Measurements from ENCODE around the gene PDGFC.
"Not testable (repeated sequence)": the region's sequence is repeated elsewhere in the genome, so short reads cannot be mapped to it uniquely, and the experiment has no call there.

PDGFC gene

GRCh38 chr4:156949373-156949814, 22.2 kb downstream of the PDGFC start:
- no peak for DNase-seq

DNA sequence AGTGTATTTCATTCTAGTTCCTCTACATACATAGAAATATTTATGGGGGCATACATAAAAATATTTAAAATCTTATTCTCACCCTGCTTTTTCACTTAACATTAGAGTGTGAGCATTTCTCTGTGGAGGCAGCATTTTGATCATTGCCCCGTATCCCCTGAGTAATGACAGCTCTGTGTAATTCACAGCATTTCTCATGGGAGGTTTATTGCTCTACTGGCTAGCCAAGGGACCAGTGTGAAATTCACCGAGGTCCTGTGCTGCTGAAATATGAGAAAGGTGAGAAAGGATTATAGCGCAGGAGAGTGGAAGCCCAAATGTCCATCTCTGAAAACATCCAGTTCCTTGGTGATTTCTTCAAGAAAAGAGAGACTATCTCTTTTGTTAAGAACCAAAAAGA, 22.9 kb downstream of the PDGFC start:
- DNase-seq = no peak

- no peak for DNase-seq
Measured at GRCh38 chr4:156948133-156948532, 23.5 kb downstream of the PDGFC start.

DNA sequence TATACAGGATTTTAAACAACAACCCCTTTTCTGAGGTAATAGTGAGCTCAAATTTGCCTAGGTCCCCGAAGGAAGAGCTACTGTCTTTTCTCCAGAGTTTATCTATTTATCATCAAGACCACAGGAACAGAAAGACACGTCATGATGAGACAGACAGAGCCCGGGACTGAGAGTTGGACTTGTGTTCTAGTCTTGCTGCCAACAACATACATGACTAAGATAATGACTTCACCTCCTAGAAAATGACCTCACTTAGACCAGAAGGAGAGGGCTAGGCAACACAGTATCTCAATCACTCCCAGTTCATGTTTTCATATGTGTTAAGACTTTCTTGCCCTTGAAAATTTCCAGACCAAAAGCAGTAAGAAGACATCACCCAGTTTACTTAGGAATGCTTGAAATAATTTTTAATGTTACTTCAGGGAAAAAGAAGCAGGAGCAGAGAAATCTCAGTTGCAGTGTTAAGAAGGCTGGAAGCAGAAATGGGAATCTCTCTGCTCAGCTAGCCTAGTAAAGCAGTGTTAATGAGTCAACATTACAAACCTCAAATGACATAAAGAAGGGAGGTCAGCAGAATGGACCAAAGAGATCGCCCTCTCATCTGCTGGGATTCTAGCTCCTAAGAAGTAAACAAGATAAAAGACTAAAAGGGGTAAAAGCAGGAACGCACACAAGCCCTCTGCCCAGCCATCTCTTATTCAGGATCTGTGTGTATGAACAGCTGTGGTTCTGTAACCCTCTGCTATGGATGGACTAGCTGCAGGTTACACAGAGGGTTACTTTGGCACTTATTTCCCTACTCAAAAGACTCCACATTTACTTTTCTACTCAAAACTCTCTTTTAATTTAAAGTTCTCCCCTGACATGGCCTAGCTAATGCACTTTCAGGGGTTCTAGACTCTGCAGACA, 24.8 kb downstream of the PDGFC start:
- DNase-seq = no peak

DNA sequence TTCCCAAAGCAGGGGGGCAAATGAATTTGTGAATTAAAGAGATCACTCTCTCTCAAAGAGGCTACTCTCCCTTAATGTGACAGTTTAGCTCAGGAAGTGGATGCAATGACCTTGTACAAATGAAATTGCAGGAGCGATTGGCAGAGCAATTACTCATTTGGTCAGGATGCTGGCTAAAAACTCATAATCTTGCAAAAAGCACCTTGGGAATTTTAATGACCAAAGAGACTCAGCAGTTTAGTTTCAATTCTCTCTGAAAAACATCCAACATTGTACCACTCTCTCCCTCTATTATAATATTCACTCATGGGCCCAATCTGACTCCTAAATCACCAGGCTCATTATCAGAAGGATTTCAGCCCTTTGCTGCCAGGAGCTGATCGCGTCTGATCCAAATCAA, 26.1 kb downstream of the PDGFC start:
- DNase-seq = no peak

- DNase-seq = no peak
Measured at GRCh38 chr4:156942991-156943390, 28.6 kb downstream of the PDGFC start.

DNA sequence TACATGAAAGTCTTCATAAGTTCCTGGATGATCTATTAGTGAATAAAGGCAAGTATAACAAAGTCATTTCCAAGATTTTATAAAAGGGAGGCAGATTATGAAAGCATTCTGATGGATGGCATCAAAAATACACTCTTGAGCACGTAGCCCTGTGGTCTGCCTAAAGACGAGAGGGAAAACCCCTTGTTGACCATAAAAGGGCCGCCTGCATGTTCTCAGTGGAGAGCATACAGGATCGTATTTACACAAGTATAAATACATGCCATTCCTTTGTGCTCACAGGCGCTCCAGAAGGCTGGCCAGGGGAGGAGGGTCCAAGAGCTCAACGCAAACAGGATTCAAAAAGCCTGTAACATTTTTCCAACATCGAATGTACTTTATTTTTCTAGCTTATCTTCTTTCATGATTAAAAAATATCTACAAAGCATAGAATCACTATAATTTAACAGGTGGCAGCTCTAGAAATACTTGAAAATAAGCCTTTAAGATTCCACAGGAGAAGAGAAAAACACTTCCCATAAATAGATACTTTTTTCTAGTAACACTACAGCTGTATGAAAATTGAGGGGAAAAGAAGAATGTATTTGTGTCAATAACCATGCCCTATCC, 29.6 kb downstream of the PDGFC start:
- peak; percentile 70 for DNase-seq

- DNase-seq = no peak
Measured at GRCh38 chr4:156939801-156940200, 31.8 kb downstream of the PDGFC start.

- no peak for DNase-seq
Measured at GRCh38 chr4:156939139-156939538, 32.5 kb downstream of the PDGFC start.

GRCh38 chr4:156934259-156934635, 37.4 kb downstream of the PDGFC start:
- DNase-seq = no peak

DNA sequence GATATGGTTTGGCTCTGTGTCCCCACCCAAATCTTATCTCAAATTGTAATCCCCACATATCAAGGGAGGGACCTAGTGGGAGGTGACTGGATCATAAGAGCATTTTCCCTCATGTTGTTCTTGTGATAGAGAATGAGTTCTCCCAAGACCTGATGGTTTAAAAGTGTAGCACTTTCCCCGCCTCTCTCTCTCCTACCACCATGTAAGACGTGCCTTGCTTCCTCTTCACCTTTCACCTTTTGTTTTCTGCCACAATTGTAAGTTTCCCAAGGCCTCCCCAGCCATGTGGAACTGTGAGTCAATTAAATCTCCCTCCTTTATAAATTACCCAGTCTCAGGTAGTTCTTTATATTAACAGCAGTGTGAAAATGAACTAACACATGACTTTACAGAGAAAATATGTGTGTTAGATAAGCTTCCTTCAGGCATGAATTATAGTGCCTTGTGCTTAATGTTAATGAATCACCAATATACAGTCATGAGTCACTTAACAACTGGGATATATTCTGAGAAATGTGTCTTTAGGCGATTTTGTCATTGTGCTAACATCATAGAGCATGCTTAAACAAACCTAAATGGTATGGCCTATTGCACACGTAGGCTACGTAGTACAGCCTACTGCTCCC, 37.9 kb downstream of the PDGFC start:
- no peak for DNase-seq

GRCh38 chr4:156932360-156932759, 39.2 kb downstream of the PDGFC start:
- not testable (repeated sequence) for DNase-seq

DNA sequence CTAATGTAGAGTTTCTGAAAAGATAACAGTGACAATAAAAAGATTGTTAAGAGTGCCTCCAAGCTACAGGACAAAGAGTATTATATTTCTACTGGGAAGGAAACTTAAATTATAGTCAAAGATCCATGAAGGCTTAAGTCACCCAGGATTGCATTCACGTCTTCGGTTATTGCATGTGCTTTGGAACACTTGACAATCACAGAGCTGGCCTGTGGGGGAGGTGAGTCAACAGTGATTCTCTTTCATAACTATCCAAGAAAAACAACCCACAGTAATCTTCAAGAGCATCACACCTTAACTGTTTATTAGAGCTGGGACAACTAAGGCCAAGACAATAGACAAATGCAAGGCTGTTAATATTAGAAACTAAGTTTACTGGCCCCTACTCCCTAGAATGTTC, 40.3 kb downstream of the PDGFC start:
- no peak for DNase-seq

DNA sequence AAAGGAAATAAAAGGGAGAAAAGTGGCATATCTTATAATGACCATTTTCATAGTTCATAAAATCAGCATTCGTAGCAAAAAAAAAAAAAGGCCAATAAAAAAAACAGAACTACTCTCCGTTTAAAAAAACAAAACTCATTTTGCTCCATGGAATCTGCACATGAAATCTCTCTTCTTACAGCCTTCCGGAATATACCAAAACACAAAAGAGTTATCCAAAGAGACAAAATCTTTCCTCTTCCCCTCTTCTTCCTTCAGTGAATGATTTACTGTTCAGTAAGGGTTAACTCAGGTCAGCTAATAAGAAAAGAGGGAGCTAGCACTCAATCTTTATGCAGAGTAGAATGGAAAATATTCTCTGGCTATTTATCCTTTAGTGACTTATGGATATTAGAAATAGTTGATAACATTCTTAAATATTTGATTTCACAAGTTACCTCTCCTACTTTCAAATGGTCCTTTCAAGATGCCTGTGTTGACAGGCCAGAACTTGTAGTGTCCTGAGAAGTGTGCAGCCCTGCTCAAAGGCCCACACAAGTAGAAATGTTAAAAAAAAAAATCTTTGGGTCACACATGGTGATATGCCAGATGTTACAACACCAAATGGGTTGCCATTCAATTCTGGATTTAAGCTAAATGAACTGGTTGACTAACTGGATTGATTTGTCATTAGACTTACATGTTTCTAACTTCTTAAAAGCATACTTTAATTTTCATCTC, 42.1 kb downstream of the PDGFC start:
- no peak for DNase-seq

DNA sequence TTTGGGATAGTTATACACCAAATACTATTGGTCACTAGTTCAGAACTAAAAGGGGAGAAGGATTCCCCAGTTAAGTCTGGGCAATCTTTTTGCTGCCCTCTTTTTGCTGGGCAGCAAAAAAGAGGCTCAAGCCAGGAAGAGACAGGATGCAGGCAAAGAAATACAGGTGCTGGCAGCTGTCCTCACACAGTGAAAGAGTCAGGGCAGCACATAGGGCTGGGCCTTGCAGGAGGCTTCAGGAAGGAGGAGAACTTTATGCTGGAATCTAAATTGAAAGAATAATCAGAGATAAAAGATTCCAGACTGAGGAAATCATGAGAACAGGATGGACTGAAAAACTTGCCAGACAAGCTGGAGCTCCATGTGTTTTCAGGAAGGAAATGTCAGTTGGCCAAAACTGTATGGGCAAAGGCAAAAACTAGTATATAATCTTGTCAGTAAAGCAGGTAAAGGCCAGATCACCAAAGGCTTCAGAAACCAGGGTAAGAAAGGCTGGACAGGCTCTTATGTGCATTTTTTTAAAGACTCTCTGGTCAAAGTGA, 46.8 kb downstream of the PDGFC start:
- DNase-seq = no peak

GRCh38 chr4:156923525-156923924, 48.1 kb downstream of the PDGFC start:
- no peak for DNase-seq

DNA sequence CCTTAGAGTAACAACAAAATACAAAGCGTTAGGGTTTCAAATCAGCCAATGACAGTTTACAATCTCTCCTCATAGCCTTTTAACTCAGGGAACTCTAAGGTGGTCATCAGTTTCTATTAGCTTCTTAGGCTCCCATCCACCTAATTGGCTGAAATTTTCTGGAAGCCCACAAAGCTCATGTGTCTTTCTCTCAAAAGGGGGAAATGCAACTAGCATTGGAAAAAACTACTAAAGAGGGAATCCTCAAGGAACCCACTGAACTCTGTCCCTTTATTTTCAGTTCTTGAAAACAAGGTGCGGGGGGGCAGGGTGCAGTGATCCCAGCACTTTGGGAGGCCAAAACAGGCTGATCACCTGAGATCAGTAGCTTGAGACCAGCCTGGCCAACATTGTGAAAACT, 56.4 kb downstream of the PDGFC start:
- no peak for DNase-seq

GRCh38 chr4:156913234-156913633, 58.4 kb downstream of the PDGFC start:
- no peak for DNase-seq

DNA sequence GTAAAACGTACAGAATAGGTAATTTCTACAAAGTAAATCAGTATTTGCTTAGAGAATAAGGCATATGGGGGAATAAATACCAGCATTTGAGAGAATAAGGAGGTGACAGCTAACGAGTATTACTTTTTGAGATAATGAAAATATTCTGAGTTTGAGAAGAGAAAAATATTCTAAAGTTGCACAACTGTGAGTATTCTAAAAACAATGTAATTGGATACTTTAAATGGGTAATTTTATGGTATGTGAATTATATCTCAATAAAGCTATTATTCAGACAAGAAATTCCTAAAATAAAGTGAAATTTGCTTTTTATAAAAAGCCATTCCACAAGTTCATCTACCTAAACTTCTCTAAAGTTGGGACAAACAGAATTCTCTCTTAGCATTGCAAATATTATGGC, 62.6 kb downstream of the PDGFC start:
- no peak for DNase-seq

- DNase-seq = no peak
Measured at GRCh38 chr4:156906325-156906724, 65.3 kb downstream of the PDGFC start.

GRCh38 chr4:156901871-156902270, 69.7 kb downstream of the PDGFC start:
- DNase-seq = no peak

- DNase-seq = no peak
Measured at GRCh38 chr4:156898373-156899117, 73.1 kb downstream of the PDGFC start.
